ENCODE measurements around the gene TRIM67.
A peak's percentile ranks its signal among the peaks of the same experiment; 100 is the strongest.

Gene TRIM67

DNA sequence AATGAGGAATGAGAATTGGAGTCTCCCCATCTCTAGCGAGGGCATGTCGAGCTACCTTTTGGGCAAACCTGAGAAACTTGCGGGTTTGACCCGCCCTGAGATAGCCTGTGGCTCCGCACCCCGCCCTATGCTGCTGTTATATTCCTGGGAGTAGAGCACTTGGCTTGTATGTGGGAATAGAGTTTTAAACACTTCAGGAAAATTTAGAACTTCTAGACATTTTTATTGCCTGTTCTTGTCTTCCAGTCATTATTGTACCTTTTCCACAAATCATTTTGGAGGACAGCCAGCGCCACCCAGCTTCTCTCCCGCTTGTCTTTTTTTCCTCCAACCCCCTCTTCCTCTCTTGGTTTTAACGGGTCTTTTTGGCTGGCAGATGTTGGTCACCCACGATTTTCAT lies 79.9 kb downstream of the TRIM67 start:
- H3K9ac ChIP-seq (ENCODE audit: low read depth in 1 of 2, low read length in 2 of 2): peak overlapping the region; percentile 74 to 91
- no peaks in the 10 kb centered on the region for H3K9me3 ChIP-seq (ENCODE audit: control insufficient read depth in 2 of 2, low read length in 2 of 2)
- peak overlapping the region; percentile 83 to 97 for H3K4me3 ChIP-seq (ENCODE audit: low read length in 2 of 2)
- H3K36me3 ChIP-seq (ENCODE audit: control insufficient read depth in 2 of 2, insufficient read depth in 2 of 2, low read length in 2 of 2): peaks cover 16 to 25% of the 10 kb centered on the region in 2 donors
- H3K27me3 ChIP-seq (ENCODE audit: control insufficient read depth in 2 of 2, insufficient read depth in 2 of 2, low read length in 2 of 2): no peaks in the 10 kb centered on the region
- peak overlapping the region; percentile 71 to 83 for H3K27ac ChIP-seq (ENCODE audit: low read depth in 2 of 2, low read length in 2 of 2)
- H3K4me1 ChIP-seq (ENCODE audit: control insufficient read depth in 2 of 2, insufficient read depth in 2 of 2, low read length in 2 of 2): peaks cover 18 to 26% of the 10 kb centered on the region in 2 donors

DNA sequence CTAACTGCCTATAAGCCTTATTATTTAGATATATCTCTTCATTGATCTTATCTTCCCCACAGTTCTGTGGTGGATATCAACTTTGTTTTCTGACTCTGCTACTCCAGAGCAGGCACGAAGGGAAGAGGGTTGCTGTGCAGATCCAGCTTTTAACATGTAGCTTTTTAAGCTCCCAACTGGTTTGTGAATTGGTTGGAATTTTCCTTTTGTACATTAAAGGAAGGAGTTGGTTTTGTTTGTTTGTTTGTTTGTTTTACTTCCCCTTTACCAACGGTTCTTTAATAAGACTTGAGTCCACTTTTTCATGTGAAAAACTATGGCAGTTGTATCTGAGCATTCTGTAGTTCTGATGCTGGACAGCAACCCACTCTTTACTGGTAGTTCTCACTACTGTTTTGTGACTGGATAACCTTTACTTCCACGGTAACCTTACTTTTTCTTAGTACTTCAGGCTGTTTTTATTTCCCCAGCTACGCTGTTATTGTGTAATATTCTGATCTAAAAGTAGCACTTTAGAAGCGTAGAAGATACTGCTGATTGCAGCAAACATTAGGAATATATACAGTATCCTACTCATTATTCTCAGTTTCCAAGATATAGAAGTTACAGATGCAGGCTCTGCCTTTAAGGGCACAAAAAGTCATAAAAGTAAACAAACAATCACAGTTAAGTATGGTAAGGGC lies 80.8 kb downstream of the TRIM67 start:
- no peak overlapping the region for H3K9ac ChIP-seq (ENCODE audit: low read depth in 1 of 2, low read length in 2 of 2)
- no peaks in the 10 kb centered on the region for H3K27me3 ChIP-seq (ENCODE audit: control insufficient read depth in 2 of 2, insufficient read depth in 2 of 2, low read length in 2 of 2)

DNA sequence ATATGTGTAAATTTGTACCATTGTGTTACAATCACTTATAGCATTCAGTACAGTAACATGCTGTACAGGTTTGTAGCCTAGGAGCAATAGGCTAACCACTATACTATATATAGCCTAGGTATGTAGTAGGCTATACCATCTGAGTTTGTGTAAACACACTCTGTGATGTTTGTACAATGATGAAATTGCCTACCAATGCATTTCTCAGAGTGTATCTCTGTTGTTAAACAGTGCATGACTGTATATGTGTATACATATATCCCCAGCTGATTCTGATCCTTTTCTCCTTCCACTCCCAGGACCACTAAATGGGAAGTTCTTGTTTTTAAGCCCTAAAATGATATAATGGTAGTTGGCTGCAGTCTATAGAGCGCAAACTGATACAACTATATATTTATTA lies 86.9 kb downstream of the TRIM67 start:
- Histone ChIP-seq H3K9me3 (ENCODE audit: control insufficient read depth in 2 of 2, low read length in 2 of 2) (no peaks in the 10 kb centered on the region), H3K9ac (ENCODE audit: low read depth in 1 of 2, low read length in 2 of 2) (no peak overlapping the region), H3K36me3 (ENCODE audit: control insufficient read depth in 2 of 2, insufficient read depth in 2 of 2, low read length in 2 of 2) (peaks cover 9 to 27% of the 10 kb centered on the region in 2 donors), H3K27me3 (ENCODE audit: control insufficient read depth in 2 of 2, insufficient read depth in 2 of 2, low read length in 2 of 2) (no peaks in the 10 kb centered on the region), H3K4me1 (ENCODE audit: control insufficient read depth in 2 of 2, insufficient read depth in 2 of 2, low read length in 2 of 2) (no peaks in the 10 kb centered on the region), H3K4me3 (ENCODE audit: low read length in 2 of 2) (no peak overlapping the region), H3K27ac (ENCODE audit: low read depth in 2 of 2, low read length in 2 of 2) (no peak overlapping the region)

More for the DNA sequence above, 80.8 kb downstream of the TRIM67 start:
- Histone ChIP-seq H3K27ac (ENCODE audit: low read depth in 2 of 2, low read length in 2 of 2) (no peak overlapping the region), H3K36me3 (ENCODE audit: control insufficient read depth in 2 of 2, insufficient read depth in 2 of 2, low read length in 2 of 2) (peaks cover 11 to 16% of the 10 kb centered on the region in 2 donors), H3K9me3 (ENCODE audit: control insufficient read depth in 2 of 2, low read length in 2 of 2) (no peaks in the 10 kb centered on the region), H3K4me3 (ENCODE audit: low read length in 2 of 2) (peak overlapping the region; percentile 2 to 97), H3K4me1 (ENCODE audit: control insufficient read depth in 2 of 2, insufficient read depth in 2 of 2, low read length in 2 of 2) (peaks cover 16 to 25% of the 10 kb centered on the region in 2 donors)

DNA sequence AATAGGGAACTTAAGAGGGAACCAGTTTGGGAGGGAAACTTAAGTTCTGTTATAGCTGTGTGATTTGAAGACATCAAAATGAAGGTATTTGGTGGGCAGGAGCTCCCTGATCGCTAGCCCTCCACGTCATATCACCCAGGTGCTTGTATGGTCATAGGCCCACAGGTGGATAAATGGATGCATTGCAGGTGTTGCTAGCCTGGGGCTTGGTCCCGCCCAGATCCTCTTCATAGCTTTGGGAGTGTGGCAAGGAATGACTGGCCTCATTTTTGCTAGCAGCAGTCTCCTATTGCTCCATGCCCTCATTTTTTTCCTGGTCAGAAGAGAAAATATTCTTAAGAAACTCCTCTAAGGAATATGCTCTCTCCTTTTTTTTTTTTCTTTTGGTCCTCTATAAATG lies 90.5 kb downstream of the TRIM67 start:
- no peaks in the 10 kb centered on the region for H3K27me3 ChIP-seq (ENCODE audit: control insufficient read depth in 2 of 2, insufficient read depth in 2 of 2, low read length in 2 of 2)
- H3K36me3 ChIP-seq (ENCODE audit: control insufficient read depth in 2 of 2, insufficient read depth in 2 of 2, low read length in 2 of 2): peaks cover 21 to 27% of the 10 kb centered on the region in 2 donors
- H3K9me3 ChIP-seq (ENCODE audit: control insufficient read depth in 2 of 2, low read length in 2 of 2): no peaks in the 10 kb centered on the region
- H3K4me3 ChIP-seq (ENCODE audit: low read length in 2 of 2): no peak overlapping the region
- H3K27ac ChIP-seq (ENCODE audit: low read depth in 2 of 2, low read length in 2 of 2): no peak overlapping the region
- no peak overlapping the region for H3K9ac ChIP-seq (ENCODE audit: low read depth in 1 of 2, low read length in 2 of 2)
- no peaks in the 10 kb centered on the region for H3K4me1 ChIP-seq (ENCODE audit: control insufficient read depth in 2 of 2, insufficient read depth in 2 of 2, low read length in 2 of 2)

DNA sequence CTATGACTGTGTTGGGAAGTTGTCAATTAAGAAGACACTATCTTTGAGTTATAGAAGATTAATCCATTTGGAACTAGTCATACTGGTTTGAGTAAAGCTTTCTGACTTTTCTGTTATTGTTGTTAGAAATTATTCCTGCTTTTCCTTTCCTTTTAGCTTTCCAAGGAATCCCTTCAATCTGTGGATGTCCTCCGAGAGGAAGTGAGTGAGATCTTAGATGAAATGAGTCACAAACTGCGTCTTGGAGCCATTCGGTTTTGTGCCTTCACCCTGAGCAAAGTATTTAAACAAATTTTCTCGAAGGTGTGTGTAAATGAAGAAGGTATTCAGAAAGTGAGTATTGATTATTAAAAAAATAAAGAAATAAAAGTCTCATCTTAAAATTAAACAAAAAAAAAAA lies 98.5 kb downstream of the TRIM67 start:
- Histone ChIP-seq H3K27me3 (ENCODE audit: control insufficient read depth in 2 of 2, insufficient read depth in 2 of 2, low read length in 2 of 2) (no peaks in the 10 kb centered on the region), H3K9ac (ENCODE audit: low read depth in 1 of 2, low read length in 2 of 2) (no peak overlapping the region), H3K9me3 (ENCODE audit: control insufficient read depth in 2 of 2, low read length in 2 of 2) (peaks cover 0 to 3% of the 10 kb centered on the region in 2 donors), H3K4me3 (ENCODE audit: low read length in 2 of 2) (no peak overlapping the region), H3K27ac (ENCODE audit: low read depth in 2 of 2, low read length in 2 of 2) (no peak overlapping the region), H3K36me3 (ENCODE audit: control insufficient read depth in 2 of 2, insufficient read depth in 2 of 2, low read length in 2 of 2) (peaks cover 57 to 60% of the 10 kb centered on the region in 2 donors), H3K4me1 (ENCODE audit: control insufficient read depth in 2 of 2, insufficient read depth in 2 of 2, low read length in 2 of 2) (no peaks in the 10 kb centered on the region)

DNA sequence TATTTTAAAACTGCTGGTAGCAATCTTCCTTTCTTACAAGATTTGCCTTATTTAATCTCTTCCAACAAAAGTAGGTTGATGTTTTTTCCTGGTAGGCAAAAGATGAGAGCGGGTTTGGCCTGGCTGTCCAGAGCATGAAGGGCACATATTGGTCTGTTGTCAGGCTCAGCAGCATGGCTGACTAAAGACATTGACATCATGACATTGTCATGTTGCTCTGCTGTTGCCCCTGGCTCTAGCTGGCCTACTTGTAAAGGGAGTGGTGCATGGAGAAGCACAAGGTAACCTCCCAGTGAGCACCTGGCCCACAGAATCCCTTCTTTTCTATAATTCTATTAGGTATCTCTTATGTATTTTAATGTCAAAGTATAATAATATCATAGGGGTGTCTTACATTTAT lies 102.8 kb downstream of the TRIM67 start:
- no peak overlapping the region for H3K9ac ChIP-seq (ENCODE audit: low read depth in 1 of 2, low read length in 2 of 2)
- H3K27ac ChIP-seq (ENCODE audit: low read depth in 2 of 2, low read length in 2 of 2): no peak overlapping the region
- no peaks in the 10 kb centered on the region for H3K4me1 ChIP-seq (ENCODE audit: control insufficient read depth in 2 of 2, insufficient read depth in 2 of 2, low read length in 2 of 2)
- no peaks in the 10 kb centered on the region for H3K9me3 ChIP-seq (ENCODE audit: control insufficient read depth in 2 of 2, low read length in 2 of 2)
- no peaks in the 10 kb centered on the region for H3K27me3 ChIP-seq (ENCODE audit: control insufficient read depth in 2 of 2, insufficient read depth in 2 of 2, low read length in 2 of 2)
- H3K4me3 ChIP-seq (ENCODE audit: low read length in 2 of 2): no peak overlapping the region
- H3K36me3 ChIP-seq (ENCODE audit: control insufficient read depth in 2 of 2, insufficient read depth in 2 of 2, low read length in 2 of 2): peaks cover 57 to 71% of the 10 kb centered on the region in 2 donors

DNA sequence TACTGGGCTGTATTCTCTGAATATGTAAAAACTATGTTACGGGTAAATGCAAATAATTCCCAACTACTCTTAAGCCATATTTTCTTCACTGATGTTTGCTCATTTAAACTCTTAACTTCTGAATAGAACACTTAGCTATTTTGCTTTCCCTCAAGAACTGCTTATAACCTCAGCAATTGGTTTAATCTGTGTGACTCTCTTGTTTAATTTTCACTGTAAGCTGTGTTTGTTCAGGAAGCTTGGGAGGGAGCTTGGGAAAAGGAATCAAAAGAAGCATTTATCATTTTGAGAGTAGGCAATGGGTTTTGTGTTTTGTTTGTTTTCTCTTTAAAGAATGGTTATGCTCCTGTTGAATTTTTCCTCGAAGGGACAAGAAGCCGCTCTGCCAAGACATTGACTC lies 103.5 kb downstream of the TRIM67 start:
- Histone ChIP-seq H3K9ac (ENCODE audit: low read depth in 1 of 2, low read length in 2 of 2) (no peak overlapping the region), H3K27me3 (ENCODE audit: control insufficient read depth in 2 of 2, insufficient read depth in 2 of 2, low read length in 2 of 2) (no peaks in the 10 kb centered on the region), H3K9me3 (ENCODE audit: control insufficient read depth in 2 of 2, low read length in 2 of 2) (no peaks in the 10 kb centered on the region), H3K4me3 (ENCODE audit: low read length in 2 of 2) (no peak overlapping the region), H3K36me3 (ENCODE audit: control insufficient read depth in 2 of 2, insufficient read depth in 2 of 2, low read length in 2 of 2) (peaks cover 59 to 65% of the 10 kb centered on the region in 2 donors), H3K4me1 (ENCODE audit: control insufficient read depth in 2 of 2, insufficient read depth in 2 of 2, low read length in 2 of 2) (no peaks in the 10 kb centered on the region), H3K27ac (ENCODE audit: low read depth in 2 of 2, low read length in 2 of 2) (no peak overlapping the region)

DNA sequence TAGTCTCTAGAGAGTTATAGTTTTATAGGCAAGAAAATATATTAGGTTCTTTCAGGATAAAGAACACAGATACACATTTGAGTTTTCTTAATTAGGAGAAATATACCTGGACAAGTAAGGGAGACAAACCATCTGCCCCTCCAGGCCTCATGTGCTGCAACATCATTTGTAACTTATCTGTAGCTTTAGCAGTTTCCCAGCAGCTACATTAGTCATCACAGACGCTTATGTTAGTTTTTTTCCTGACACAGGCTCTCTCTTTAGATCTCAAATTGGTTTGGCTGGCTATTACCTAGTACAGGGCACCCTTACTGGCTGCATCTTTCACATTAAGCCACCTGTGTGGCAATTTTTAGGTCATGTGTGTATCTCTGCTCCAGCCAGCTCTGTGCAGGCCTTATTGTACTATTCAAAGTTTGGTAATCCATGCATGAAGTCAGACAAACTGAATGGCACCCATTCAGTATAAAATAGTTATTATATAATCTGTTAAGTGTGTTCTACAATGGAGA lies 105.0 kb downstream of the TRIM67 start:
- Histone ChIP-seq H3K36me3 (ENCODE audit: control insufficient read depth in 2 of 2, insufficient read depth in 2 of 2, low read length in 2 of 2) (peaks cover 56 to 66% of the 10 kb centered on the region in 2 donors), H3K27me3 (ENCODE audit: control insufficient read depth in 2 of 2, insufficient read depth in 2 of 2, low read length in 2 of 2) (no peaks in the 10 kb centered on the region)

More for the DNA sequence above, 105.0 kb downstream of the TRIM67 start:
- Histone ChIP-seq H3K27ac (ENCODE audit: low read depth in 2 of 2, low read length in 2 of 2) (no peak overlapping the region), H3K9me3 (ENCODE audit: control insufficient read depth in 2 of 2, low read length in 2 of 2) (no peaks in the 10 kb centered on the region), H3K4me1 (ENCODE audit: control insufficient read depth in 2 of 2, insufficient read depth in 2 of 2, low read length in 2 of 2) (no peaks in the 10 kb centered on the region), H3K9ac (ENCODE audit: low read depth in 1 of 2, low read length in 2 of 2) (no peak overlapping the region), H3K4me3 (ENCODE audit: low read length in 2 of 2) (no peak overlapping the region)
